IMR-90 (cell line): ENCODE measurements around the gene APP. TPM values are rescaled to one million over a fixed set of nuclear protein-coding genes. Genes with fewer than 3 reads are reported as not detected.

Source experiments
- ATAC-seq: fragments of 200-7000 bp; cut with Tn5 transposase; 2 replicates; pipeline ENCODE4 v1.9.1; 2020; ENCODE audit warnings: low read depth, mild to moderate bottlenecking, moderate library complexity
- BruUV-seq: library from RNA; stranded (reverse); fragments of 400-500 nt; replicated peaks from 2 replicates; lab custom pipeline; 2021; lab: Mats Ljungman, UMichigan
- CTCF ChIA-PET: fragments of 300-600 bp; formaldehyde crosslinking; extraction: SDS; loops from one replicate; lab custom pipeline; 2021; ENCODE audit warnings: antibody characterized with exemption; lab: Yijun Ruan, JAX
- POLR2A ChIA-PET: fragments of 300-600 bp; sonication (Branson Sonifier 250); formaldehyde crosslinking; loops from one replicate; lab custom pipeline; 2022; ENCODE audit warnings: antibody characterized with exemption; ENCODE audit not compliant: unreplicated experiment; lab: Charles Lee
- DNase-seq: peaks from one replicate; pipeline ENCODE4 v3.0.0; 2013
- H2AFZ ChIP-seq: replicated peaks from 2 replicates; pipeline ENCODE3; 2013; ENCODE audit warnings: low read length, mild to moderate bottlenecking; ENCODE audit not compliant: poor library complexity
- H2AK5ac ChIP-seq: 2 replicates; pipeline ENCODE4 v1.6.1; 2013; ENCODE audit warnings: low read depth, low read length, inconsistent platforms
- H2AK9ac ChIP-seq: replicated peaks from 2 replicates; pipeline ENCODE3; 2013; ENCODE audit warnings: mild to moderate bottlenecking, low read depth, low read length, moderate library complexity; ENCODE audit not compliant: poor library complexity
- H2BK120ac ChIP-seq: 2 replicates; pipeline ENCODE4 v1.6.1; 2013; ENCODE audit warnings: low read depth, low read length, inconsistent platforms
- H2BK15ac ChIP-seq: 3 replicates; pipeline ENCODE4 v1.6.1; 2013; ENCODE audit warnings: low read depth, low read length, inconsistent platforms
- H2BK20ac ChIP-seq: 2 replicates; pipeline ENCODE4 v1.6.1; 2013; ENCODE audit warnings: low read depth, mild to moderate bottlenecking, inconsistent platforms, low read length, moderate library complexity
- H2BK5ac ChIP-seq: 2 replicates; pipeline ENCODE4 v1.6.1; 2013; ENCODE audit warnings: mild to moderate bottlenecking, low read depth, low read length, inconsistent platforms; ENCODE audit not compliant: poor library complexity, severe bottlenecking
- H3K14ac ChIP-seq: replicated peaks from 2 replicates; pipeline ENCODE4 v1.6.1; 2013; ENCODE audit warnings: low read depth, low read length, inconsistent platforms
- H3K18ac ChIP-seq: 2 replicates; pipeline ENCODE4 v1.6.1; 2013; ENCODE audit warnings: low read depth, low read length, control low read depth
- H3K23ac ChIP-seq: 2 replicates; pipeline ENCODE4 v1.6.1; 2013; ENCODE audit warnings: low read depth, low read length, inconsistent platforms
- H3K27ac ChIP-seq: 2 replicates; pipeline ENCODE4 v1.5.1; 2013; ENCODE audit warnings: mild to moderate bottlenecking, control low read depth, low read length; ENCODE audit not compliant: insufficient read depth
- H3K27me3 ChIP-seq: 2 replicates; pipeline ENCODE4 v1.6.1; 2013; ENCODE audit warnings: low read length; ENCODE audit not compliant: control insufficient read depth, insufficient read depth
- H3K36me3 ChIP-seq: 2 replicates; pipeline ENCODE4 v1.6.1; 2013; ENCODE audit warnings: low read length, mixed read lengths; ENCODE audit not compliant: control insufficient read depth, insufficient read depth
- H3K4ac ChIP-seq: 2 replicates; pipeline ENCODE4 v1.6.1; 2013; ENCODE audit warnings: low read depth, low read length, inconsistent platforms
- H3K4me1 ChIP-seq: 2 replicates; pipeline ENCODE4 v1.6.1; 2013; ENCODE audit warnings: low read length, mixed read lengths; ENCODE audit not compliant: control insufficient read depth, insufficient read depth
- H3K4me2 ChIP-seq: 2 replicates; pipeline ENCODE4 v1.6.1; 2013; ENCODE audit warnings: low read depth, mild to moderate bottlenecking, control low read depth, low read length, moderate library complexity
- H3K4me3 ChIP-seq: 2 replicates; pipeline ENCODE4 v1.5.1; 2013; ENCODE audit warnings: low read depth, mild to moderate bottlenecking, control low read depth, low read length, moderate library complexity; ENCODE audit not compliant: insufficient read depth
- H3K56ac ChIP-seq: 2 replicates; pipeline ENCODE4 v1.6.1; 2013; ENCODE audit warnings: low read length, inconsistent platforms; ENCODE audit not compliant: insufficient read depth; ENCODE audit errors: extremely low read depth
- H3K79me1 ChIP-seq, 2 experiments: 2 replicates each; pipeline ENCODE4 v1.6.1; 2013; ENCODE audit warnings: low read length in 2 of 2, inconsistent platforms in 1 of 2, low read depth in 1 of 2
- H3K9ac ChIP-seq: 2 replicates; pipeline ENCODE4 v1.6.1; 2013; ENCODE audit warnings: low read depth, low read length, control low read depth
- H3K9me1 ChIP-seq: 2 replicates; pipeline ENCODE4 v1.6.1; 2013; ENCODE audit warnings: low read length, inconsistent platforms; ENCODE audit not compliant: insufficient read depth
- H3K9me3 ChIP-seq: 2 replicates; pipeline ENCODE4 v1.6.1; 2013; ENCODE audit warnings: low read length; ENCODE audit not compliant: control insufficient read depth, insufficient read depth
- H4K20me1 ChIP-seq: 2 replicates; pipeline ENCODE4 v1.6.1; 2013; ENCODE audit warnings: low read length, inconsistent platforms; ENCODE audit not compliant: insufficient read depth
- H4K5ac ChIP-seq: 2 replicates; pipeline ENCODE4 v1.6.1; 2013; ENCODE audit warnings: mild to moderate bottlenecking, low read depth, low read length, control low read depth
- H4K8ac ChIP-seq, 2 experiments: 2 replicates each; pipeline ENCODE4 v1.6.1; 2013; ENCODE audit warnings: low read depth in 2 of 2, low read length in 2 of 2, control low read depth in 1 of 2, inconsistent platforms in 1 of 2
- H4K91ac ChIP-seq: 2 replicates; pipeline ENCODE4 v1.6.1; 2013; ENCODE audit warnings: low read depth, low read length, inconsistent platforms; ENCODE audit not compliant: insufficient read depth
- MXI1 ChIP-seq: IDR thresholded peaks from 2 replicates; pipeline ENCODE4 v1.6.1; 2012; ENCODE audit warnings: low read depth, mild to moderate bottlenecking, low read length, moderate library complexity, borderline replicate concordance
- NFE2L2 ChIP-seq: fragments of 150-350 bp; IDR thresholded peaks from 2 replicates; pipeline ENCODE4 v1.6.1; 2016; ENCODE audit warnings: low read depth, mild to moderate bottlenecking, low read length
- POLR2A ChIP-seq: IDR thresholded peaks from 2 replicates; pipeline ENCODE4 v1.6.1; 2012; ENCODE audit warnings: mild to moderate bottlenecking, low read depth, low read length
- RCOR1 ChIP-seq: IDR thresholded peaks from 2 replicates; pipeline ENCODE4 v1.6.1; 2012; ENCODE audit warnings: mild to moderate bottlenecking, low read length, improper control_type of control experiment; ENCODE audit not compliant: insufficient replicate concordance
- SMC3 ChIP-seq: fragments of 150-350 bp; IDR thresholded peaks from 2 replicates; pipeline ENCODE4 v1.6.1; 2016; ENCODE audit warnings: low read depth, mild to moderate bottlenecking, antibody characterized with exemption, low read length, moderate library complexity
- USF2 ChIP-seq: fragments of 150-350 bp; IDR thresholded peaks from 2 replicates; pipeline ENCODE4 v1.6.1; 2017; ENCODE audit warnings: mild to moderate bottlenecking, antibody characterized with exemption, low read length, low read depth
- WGBS, 2 experiments: methylation state at CpG; one replicate each; pipeline versions ENCODE4 v1.1.5 to v1.1.7; 2013; ENCODE audit warnings: missing lambda C conversion rate in 2 of 2; ENCODE audit not compliant: insufficient read length in 1 of 2; ENCODE audit errors: extremely low coverage in 2 of 2; 5-methylcytosine and 5-hydroxymethylcytosine counted together
- dilution Hi-C: fragments of 300-500 bp; cut with HindIII; formaldehyde crosslinking; loops from one replicate; pipeline ENCODE4 v1.14.3; 2018; ENCODE audit warnings: low sequenced_read_pairs; ENCODE audit not compliant: unreplicated experiment
- in situ Hi-C: fragments of 300-500 bp; cut with MboI; formaldehyde crosslinking; loops from 3 replicates; pipeline ENCODE4 v1.14.3; 2019; ENCODE audit warnings: low sequenced_read_pairs, inconsistent platforms, mixed read lengths
- intact Hi-C: fragments of 100-400 bp; cut with micrococcal nuclease; formaldehyde crosslinking; loops from 2 replicates; pipeline ENCODE4 v1.10.0; 2022
- polyA plus RNA-seq, 3 experiments: library from polyadenylated mRNA; depleted of rRNA; stranded (reverse); fragments of >200 nt; gene quantifications; 2 replicates each; pipeline ENCODE4 v1.2.3, GENCODE V29; 2012; ENCODE audit warnings: low replicate concordance in 1 of 3
- total RNA-seq: library from RNA; depleted of rRNA; stranded (reverse); fragments of >200 nt; gene quantifications from 2 replicates; pipeline ENCODE4 v1.2.3, GENCODE V29; 2012

Gene APP
- total and polyA plus RNA-seq, 2 of the 4 experiments (the other 2 are of a cell fraction) = 191 to 530 TPM

- Histone ChIP-seq H4K8ac (no peak overlapping the region), H3K9ac (no peak overlapping the region), H3K27ac (no peak overlapping the region), H3K9me1 (peaks cover 5% of the 10 kb centered on the region; the same call in 1 of the 2 replicates), H4K20me1 (no peaks in the 10 kb centered on the region), H3K4me1 (peaks cover 3% of the 10 kb centered on the region), H3K9me3 (no peaks in the 10 kb centered on the region), H3K27me3 (no peaks in the 10 kb centered on the region), H4K5ac (no peak overlapping the region), H2AK9ac (no peak overlapping the region), H3K4me2 (no peak overlapping the region), H4K91ac (no peak overlapping the region), H3K79me1 (peaks cover 5 to 10% of the 10 kb centered on the region in 2 experiments; a peak in 3 of 4 replicates), H2BK5ac (no peak overlapping the region), H2BK120ac (no peak overlapping the region), H3K4ac (no peak overlapping the region), H2BK20ac (no peak overlapping the region), H2AFZ (no peak overlapping the region), H3K23ac (no peak overlapping the region), H3K4me3 (no peak overlapping the region), H2BK15ac (no peak overlapping the region), H3K18ac (no peak overlapping the region), H3K56ac (no peak overlapping the region), H3K14ac (no peak overlapping the region), H2AK5ac (no peak overlapping the region), H3K36me3 (peaks cover 13% of the 10 kb centered on the region)
- WGBS, 2 experiments = 92% methylated on average over 2 of the region's 6 CpGs; no CpG with 5 or more reads in 1 of the 2 experiments
- ChIA-PET POLR2A (no interaction called here), CTCF (interaction anchor here (0.7 kb wide), 1 partner anchor 162 kb away, joined by 6 read pairs; no protein-coding TSS in a partner anchor)
- no peak for TF ChIP-seq NFE2L2
- TF ChIP-seq USF2 = no peak
- TF ChIP-seq RCOR1 = no peak
- no peak for TF ChIP-seq POLR2A
- no peak for TF ChIP-seq MXI1
- no peak for TF ChIP-seq SMC3
- in situ Hi-C loops = no loop called here
- dilution Hi-C loops = no loop called here
- BruUV-seq = no TSS peak
- intact Hi-C loops = no loop called here
- DNase-seq (no peak), ATAC-seq (no peak)
Measured at GRCh38 chr21:25905126-25905525, 265.4 kb downstream of the APP start.
